Brain microvascular endothelial cell (primary cell): Measurements from ENCODE around the gene ESRRB.

Experiments used
- DNase-seq: peaks from one replicate; pipeline ENCODE4 v3.0.0-alpha.2; 2020
- H3K27ac ChIP-seq: fragments of 250-450 bp; sonication (Bioruptor Pico); 2 replicates; pipeline ENCODE4 v1.5.1; 2020; ENCODE audit warnings: mild to moderate bottlenecking, moderate library complexity
- H3K27me3 ChIP-seq: fragments of 250-450 bp; sonication (Bioruptor Pico); replicated peaks from 2 replicates; pipeline ENCODE4 v1.5.1; 2020; ENCODE audit warnings: mild to moderate bottlenecking
- H3K36me3 ChIP-seq: fragments of 250-450 bp; sonication (Bioruptor Pico); replicated peaks from 2 replicates; pipeline ENCODE4 v1.5.1; 2020; ENCODE audit warnings: mild to moderate bottlenecking
- H3K4me3 ChIP-seq: 2 replicates; pipeline ENCODE4 v1.5.1; 2011; ENCODE audit warnings: low read depth, mild to moderate bottlenecking, control low read depth, low read length, moderate library complexity
- in situ Hi-C: cut with HindIII; loops from 2 replicates; pipeline ENCODE4 v1.10.0; 2017; ENCODE audit warnings: low sequenced_read_pairs, low pct_ligation_motif_present
- TF ChIP-seq, protein P1 (sequence below): IDR thresholded peaks from 2 replicates; pipeline ENCODE4 v1.5.1; 2011; ENCODE audit warnings: low read depth, mild to moderate bottlenecking, moderate library complexity, low read length, control low read depth, inconsistent platforms; ENCODE audit errors: missing control alignments

The ESRRB gene

DNA sequence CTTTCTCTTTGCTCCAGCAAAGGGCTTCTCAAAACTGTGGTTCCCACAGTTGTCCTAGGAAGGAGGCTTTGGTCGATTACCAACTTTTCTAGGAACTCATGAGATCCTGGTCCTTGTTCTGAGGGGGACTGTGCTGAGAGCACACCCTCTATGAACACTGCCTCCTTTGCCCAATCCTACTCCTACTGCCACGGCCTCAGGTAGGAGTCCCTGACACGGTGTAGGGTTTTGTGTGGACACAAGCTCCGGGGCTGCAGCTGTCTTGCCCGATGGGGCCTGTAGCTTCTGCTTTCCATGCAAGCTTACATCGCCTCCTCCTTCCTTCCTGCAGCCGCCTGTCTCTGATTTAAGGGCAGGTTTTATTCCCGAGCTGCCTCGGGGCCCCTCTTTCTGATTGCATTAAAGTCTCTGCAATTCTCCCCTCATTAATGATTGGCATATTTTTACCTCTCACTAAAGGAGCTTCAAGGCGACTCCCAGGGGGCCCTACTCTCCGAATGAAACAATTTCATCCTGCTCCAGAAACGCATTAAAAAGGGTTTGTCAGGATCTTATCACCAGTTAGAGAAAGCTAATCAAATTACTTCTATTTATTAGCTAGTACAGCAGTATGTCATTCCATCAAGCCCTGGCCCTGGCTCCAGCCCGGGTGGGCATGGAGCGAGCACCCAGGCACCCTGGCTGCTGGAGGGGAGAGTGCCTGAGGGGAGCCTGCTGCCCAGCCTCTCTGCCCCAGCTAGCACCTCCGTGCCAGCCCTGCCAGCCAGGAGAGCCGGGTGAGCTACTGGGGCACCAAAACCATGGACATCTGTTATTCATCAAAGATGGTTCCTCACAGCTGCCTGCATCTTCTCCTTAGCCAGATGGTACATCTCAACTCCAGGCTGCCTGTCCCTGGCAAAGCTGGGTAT is 38.0 kb upstream of the ESRRB start:
- in situ Hi-C loops = no loop called here
- TF ChIP-seq, protein P1, sequence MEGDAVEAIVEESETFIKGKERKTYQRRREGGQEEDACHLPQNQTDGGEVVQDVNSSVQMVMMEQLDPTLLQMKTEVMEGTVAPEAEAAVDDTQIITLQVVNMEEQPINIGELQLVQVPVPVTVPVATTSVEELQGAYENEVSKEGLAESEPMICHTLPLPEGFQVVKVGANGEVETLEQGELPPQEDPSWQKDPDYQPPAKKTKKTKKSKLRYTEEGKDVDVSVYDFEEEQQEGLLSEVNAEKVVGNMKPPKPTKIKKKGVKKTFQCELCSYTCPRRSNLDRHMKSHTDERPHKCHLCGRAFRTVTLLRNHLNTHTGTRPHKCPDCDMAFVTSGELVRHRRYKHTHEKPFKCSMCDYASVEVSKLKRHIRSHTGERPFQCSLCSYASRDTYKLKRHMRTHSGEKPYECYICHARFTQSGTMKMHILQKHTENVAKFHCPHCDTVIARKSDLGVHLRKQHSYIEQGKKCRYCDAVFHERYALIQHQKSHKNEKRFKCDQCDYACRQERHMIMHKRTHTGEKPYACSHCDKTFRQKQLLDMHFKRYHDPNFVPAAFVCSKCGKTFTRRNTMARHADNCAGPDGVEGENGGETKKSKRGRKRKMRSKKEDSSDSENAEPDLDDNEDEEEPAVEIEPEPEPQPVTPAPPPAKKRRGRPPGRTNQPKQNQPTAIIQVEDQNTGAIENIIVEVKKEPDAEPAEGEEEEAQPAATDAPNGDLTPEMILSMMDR = no peak
- Histone ChIP-seq H3K27ac (no peak overlapping the region), H3K4me3 (no peak overlapping the region), H3K36me3 (no peaks in the 10 kb centered on the region), H3K27me3 (no peaks in the 10 kb centered on the region)
- DNase-seq = no peak

DNA sequence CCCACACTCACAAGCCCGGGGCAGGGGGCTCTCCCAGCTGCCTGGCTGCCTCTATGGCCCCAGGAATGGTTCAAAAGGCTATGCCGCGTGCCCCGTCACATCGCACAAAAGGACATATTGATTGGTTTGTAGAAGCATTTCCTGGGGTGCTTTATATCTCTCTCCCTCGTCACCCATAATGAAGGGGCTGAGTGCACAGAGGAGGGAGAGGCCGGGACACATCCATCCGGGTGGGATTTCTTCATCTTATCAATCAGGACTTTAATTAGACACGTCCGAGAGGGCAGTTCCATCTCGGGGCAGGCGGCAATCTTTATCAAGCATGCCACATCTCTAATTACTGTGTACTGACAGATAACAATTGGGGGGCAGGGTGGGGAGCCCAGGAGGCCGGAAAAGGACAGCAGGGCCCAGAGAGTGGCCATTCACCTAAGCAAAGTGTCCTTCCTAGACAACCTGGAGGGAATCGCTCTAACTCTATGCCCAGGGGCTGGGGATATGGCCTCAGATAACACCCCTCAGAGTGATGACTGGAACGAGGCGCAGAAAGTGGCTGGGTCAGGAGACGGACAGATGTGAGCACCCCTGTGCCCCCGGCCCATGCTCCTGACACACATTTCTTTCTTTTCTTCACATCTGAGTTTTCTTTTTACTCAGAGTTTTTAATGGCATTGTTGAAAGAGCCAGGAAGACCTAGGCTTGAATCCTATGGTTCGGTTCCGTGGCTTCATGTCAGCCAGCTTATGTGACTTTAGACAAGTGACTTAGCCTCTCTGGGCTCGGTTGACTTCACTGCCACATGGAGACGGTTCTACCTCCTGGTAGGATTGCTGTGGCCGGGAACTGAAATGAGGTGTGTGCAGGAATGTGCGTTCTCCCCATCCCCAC is 36.0 kb upstream of the ESRRB start:
- in situ Hi-C loops = no loop called here
- Histone ChIP-seq H3K27ac (no peak overlapping the region), H3K27me3 (no peaks in the 10 kb centered on the region), H3K4me3 (no peak overlapping the region), H3K36me3 (no peaks in the 10 kb centered on the region)
- DNase-seq = no peak
- TF ChIP-seq, protein P1 = no peak

DNA sequence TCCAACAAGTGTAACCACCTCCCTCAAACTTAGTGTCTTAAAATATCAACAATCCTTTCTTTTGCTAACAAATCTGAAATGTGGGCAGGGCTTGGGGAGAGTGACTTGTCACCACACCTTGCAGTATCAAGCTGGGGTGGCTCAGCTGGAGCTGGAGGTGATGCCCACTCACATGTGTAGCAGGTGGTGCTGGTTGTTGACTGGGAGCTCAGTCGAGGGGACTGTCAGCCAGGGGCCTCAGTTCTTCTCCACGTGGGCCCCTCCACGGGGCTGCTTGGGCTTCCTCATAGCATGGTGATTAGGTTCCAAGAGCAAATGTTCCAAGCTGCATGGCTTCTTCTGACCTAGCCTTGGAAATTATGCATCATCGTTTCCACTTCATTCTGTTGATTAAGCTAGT is 32.6 kb upstream of the ESRRB start:
- TF ChIP-seq, protein P1 = no peak
- H3K27me3 ChIP-seq = no peaks in the 10 kb centered on the region
- H3K36me3 ChIP-seq = no peaks in the 10 kb centered on the region
- in situ Hi-C loops = no loop called here
- DNase-seq = no peak
- H3K4me3 ChIP-seq = no peak overlapping the region
- no peak overlapping the region for H3K27ac ChIP-seq

DNA sequence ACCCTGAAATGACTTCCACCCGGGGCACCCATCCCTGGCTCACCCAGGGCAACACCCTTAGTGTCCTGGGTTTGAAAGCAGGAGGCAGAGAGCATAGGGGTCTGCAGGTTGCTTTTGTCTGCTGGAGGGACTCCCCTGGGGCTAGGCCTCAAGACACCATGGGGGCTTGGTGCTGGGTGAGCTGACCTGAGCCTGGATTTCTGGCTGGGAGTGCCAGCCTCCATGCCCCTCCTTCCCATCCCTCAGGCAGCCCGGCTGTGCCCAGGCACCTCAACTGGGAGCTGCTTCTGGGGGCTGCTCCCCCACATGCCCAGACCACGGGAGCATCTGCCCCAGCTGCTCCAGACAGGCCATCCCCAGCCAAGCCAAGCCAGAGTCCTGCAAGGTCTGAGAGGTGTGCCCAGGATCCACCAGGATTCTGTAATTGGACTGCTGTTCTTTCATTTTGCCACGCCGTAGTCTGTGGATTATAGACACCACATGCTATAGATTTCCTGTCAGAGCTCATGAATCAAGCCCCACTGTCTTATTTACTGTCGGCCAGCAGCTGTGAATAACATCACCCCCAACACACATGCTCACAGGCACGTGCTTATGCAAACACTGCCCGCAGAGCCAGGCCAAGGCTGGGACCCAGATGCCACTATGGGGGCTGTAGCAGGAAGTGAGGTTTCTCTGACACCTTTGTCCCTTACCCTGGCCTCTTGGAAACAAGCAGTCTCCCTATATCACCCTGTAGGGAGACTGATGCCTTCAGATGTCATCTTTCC is 29.4 kb upstream of the ESRRB start:
- DNase-seq = no peak
- no peaks in the 10 kb centered on the region for H3K36me3 ChIP-seq
- no peak overlapping the region for H3K27ac ChIP-seq
- in situ Hi-C loops = no loop called here
- no peak overlapping the region for H3K4me3 ChIP-seq
- TF ChIP-seq, protein P1 = no peak
- H3K27me3 ChIP-seq = no peaks in the 10 kb centered on the region

DNA sequence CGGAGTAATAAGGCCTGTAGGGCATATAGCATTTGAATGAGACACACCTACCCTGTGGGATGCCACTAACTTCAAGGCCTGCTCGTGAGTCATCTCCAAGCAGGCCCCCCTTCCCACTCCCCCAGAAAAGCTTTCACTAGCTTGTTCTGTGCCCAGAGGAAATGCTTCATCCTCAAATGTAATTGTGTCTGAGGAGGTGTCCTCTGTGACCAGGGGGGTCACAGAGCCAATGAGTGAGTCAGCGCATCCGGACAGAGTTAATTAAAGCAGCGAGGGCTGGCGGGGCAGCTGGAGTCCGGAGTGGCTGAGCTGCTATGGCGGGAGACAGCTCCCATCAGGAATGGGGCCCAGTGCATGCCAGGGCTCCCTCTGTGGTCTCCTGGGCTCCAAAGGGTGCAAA is 27.0 kb upstream of the ESRRB start:
- Histone ChIP-seq H3K36me3 (no peaks in the 10 kb centered on the region), H3K27me3 (no peaks in the 10 kb centered on the region), H3K4me3 (no peak overlapping the region), H3K27ac (no peak overlapping the region)
- DNase-seq = peak; percentile 25
- TF ChIP-seq, protein P1 = no peak
- in situ Hi-C loops = no loop called here
